GM20431 (cell line): ENCODE results near the gene ARHGEF1.

Experiments used
- in situ Hi-C: fragments of 300-500 bp; cut with MseI, MboI; formaldehyde crosslinking; loops from one replicate; pipeline ENCODE4 v1.15.0; 2020; ENCODE audit warnings: low sequenced_read_pairs; ENCODE audit not compliant: unreplicated experiment

Gene ARHGEF1

GRCh38 chr19:41915021-41915775 lies 32.2 kb downstream of the ARHGEF1 start:
- in situ Hi-C loops = no loop called here

GRCh38 chr19:41915776-41916414 lies 32.9 kb downstream of the ARHGEF1 start:
- in situ Hi-C loops = no loop called here

- in situ Hi-C loops = no loop called here
Observed at GRCh38 chr19:41917676-41918075, 34.7 kb downstream of the ARHGEF1 start.

GRCh38 chr19:41918095-41918494 lies 35.1 kb downstream of the ARHGEF1 start:
- in situ Hi-C loops = no loop called here

- in situ Hi-C loops = no loop called here
Observed at GRCh38 chr19:41918653-41919244, 35.8 kb downstream of the ARHGEF1 start.

- in situ Hi-C loops = no loop called here
Observed at GRCh38 chr19:41919948-41920712, 37.1 kb downstream of the ARHGEF1 start.

GRCh38 chr19:41920882-41921576 lies 38.0 kb downstream of the ARHGEF1 start:
- in situ Hi-C loops = no loop called here

GRCh38 chr19:41921577-41922576 lies 38.9 kb downstream of the ARHGEF1 start:
- in situ Hi-C loops = no loop called here

GRCh38 chr19:41922585-41922984 lies 39.6 kb downstream of the ARHGEF1 start:
- in situ Hi-C loops = no loop called here

- in situ Hi-C loops = no loop called here
Observed at GRCh38 chr19:41923045-41923788, 40.2 kb downstream of the ARHGEF1 start.

- in situ Hi-C loops = no loop called here
Observed at GRCh38 chr19:41924151-41925145, 41.5 kb downstream of the ARHGEF1 start.

- in situ Hi-C loops = no loop called here
Observed at GRCh38 chr19:41925208-41926003, 42.4 kb downstream of the ARHGEF1 start.

- in situ Hi-C loops = no loop called here
Observed at GRCh38 chr19:41926028-41926762, 43.2 kb downstream of the ARHGEF1 start.

- in situ Hi-C loops = no loop called here
Observed at GRCh38 chr19:41926763-41927496, 43.9 kb downstream of the ARHGEF1 start.
